Stimulated activated CD8-positive, alpha-beta memory T cell treated with anti-CD3 and anti-CD28 coated beads, Interleukin-4, amount 100 ng/mL, for 24 hours (primary cell): Measurements from ENCODE around the gene TCHP.

Experiments
- DNase-seq: peaks from one replicate; pipeline ENCODE4 v3.0.0-alpha.2; 2020; ENCODE audit warnings: low read depth

The TCHP gene

GRCh38 chr12:109932878-109933503 lies 32.9 kb downstream of the TCHP start:
- DNase-seq = no peak

GRCh38 chr12:109934026-109934425 lies 34.0 kb downstream of the TCHP start:
- DNase-seq = no peak

DNA sequence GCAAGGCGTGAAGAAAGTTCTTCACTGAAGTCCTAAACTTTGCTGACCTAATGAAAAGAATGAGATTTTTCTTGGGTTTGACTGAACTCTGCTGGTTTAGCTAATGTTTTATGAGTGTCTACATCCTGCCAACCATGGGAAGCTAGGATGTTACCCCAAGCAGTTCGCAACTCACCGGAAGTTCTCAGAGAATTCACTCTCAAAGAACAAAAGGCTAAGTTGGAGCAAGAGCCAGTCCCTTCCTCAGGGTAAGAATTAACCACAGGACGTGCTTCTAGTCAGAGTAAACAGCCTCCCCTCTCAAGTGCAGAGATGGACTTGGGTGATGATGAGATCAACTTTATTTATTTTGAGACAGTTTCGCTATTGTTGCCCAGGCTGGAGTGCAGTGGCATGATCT lies 37.3 kb downstream of the TCHP start:
- no peak for DNase-seq

DNA sequence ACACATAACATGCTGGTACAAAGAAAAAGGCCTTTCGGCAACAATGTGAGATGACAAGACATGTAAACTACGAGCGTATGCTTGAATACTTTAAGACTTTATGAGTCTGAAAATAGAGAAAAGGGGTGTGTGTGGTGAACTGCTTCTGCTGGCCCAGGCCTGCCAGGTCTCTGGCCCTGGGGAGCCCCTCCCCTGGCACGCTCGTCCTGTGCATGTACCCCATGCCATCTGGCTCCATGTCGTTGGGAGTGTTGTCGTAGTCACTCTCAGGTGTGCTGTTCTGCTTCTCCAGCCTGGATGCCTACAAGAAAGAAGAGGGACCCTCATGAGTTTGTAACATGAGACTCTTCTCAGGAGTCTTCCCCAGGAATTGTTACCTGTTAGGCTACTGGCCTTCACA lies 38.9 kb downstream of the TCHP start:
- DNase-seq = no peak

DNA sequence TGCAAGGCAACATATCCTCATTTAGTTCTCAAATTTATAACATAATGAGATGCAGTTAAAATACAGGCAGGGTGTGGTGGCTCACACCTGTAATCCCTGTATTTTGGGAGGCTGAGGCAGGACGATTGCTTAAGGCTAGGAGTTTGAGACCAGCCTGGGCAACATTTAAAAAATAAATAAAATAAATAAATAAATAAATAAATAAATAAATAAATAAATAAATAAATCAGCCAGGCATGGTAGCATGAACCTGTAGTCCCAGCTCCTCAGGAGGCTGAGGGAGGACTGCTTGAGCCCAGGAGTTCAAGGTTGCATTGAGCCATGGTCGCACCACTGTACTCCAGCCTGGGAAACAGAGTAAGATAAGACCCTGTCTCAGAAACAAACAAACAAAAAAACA lies 39.4 kb downstream of the TCHP start:
- no peak for DNase-seq

- DNase-seq = no peak
Observed at GRCh38 chr12:109940339-109940923, 40.4 kb downstream of the TCHP start.

GRCh38 chr12:109943811-109944210 lies 43.7 kb downstream of the TCHP start:
- no peak for DNase-seq

DNA sequence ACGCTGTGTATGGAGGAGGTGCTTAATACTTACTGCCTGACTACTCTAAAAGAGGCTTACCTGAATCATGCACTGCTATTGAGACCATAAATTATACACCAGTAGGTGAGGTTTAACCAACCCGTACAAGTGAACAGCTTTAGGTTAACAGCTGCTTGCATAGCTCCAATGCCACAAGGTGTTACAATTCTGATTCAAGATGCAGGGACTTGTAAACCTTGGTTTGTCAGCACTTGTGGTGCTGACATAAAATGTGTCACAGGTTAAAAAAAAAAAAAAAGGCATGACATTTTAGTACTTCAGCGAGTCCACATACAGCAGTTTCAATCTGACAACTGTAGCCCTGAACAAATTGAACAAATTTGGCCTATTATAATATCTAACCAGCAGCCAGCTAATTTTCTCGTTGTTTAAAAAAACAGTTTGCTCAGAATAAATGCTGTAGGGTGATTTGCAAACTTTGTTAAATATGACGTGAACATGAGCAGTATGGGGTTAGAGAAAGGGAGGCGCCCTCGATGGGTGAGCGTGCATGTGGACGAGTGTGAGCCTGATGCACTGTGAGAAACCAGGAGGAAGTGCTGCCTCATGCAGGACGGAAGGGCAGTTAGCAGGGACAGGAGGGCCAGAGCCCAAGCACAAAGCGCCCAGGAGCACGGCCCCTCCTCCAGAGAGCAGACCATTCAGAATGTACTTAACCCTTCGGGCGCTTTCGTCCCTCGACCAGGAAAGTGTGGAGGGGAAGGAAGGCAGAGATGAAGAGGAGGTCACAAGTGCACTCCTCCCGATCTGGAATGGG lies 44.7 kb downstream of the TCHP start:
- DNase-seq = no peak

- no peak for DNase-seq
Observed at GRCh38 chr12:109946505-109946904, 46.4 kb downstream of the TCHP start.

- no peak for DNase-seq
Observed at GRCh38 chr12:109946913-109947312, 46.8 kb downstream of the TCHP start.

- DNase-seq = no peak
Observed at GRCh38 chr12:109947521-109947920, 47.4 kb downstream of the TCHP start.

DNA sequence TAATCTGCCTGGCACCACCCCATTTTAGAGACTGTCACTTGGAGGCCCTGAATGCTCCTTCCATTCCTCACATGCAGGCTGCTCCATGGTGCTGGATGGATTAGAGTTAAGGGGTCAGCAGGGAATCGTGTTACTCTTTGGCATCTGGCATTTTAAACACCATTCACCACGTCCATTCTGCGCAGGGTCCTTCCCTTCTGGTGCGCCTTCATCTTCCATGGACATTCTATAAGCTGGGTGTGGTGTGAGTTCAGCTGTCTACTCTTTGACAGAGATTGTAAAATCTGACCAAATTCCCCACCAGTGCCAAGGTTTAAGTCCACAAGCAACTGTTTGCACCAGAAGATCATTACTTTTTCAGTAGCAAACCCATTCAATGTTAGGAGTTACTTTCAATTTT lies 48.3 kb downstream of the TCHP start:
- no peak for DNase-seq

GRCh38 chr12:109949089-109949488 lies 49.0 kb downstream of the TCHP start:
- DNase-seq = no peak

GRCh38 chr12:109950625-109951024 lies 50.6 kb downstream of the TCHP start:
- DNase-seq = no peak

GRCh38 chr12:109951136-109951535 lies 51.1 kb downstream of the TCHP start:
- no peak for DNase-seq

GRCh38 chr12:109951751-109952150 lies 51.7 kb downstream of the TCHP start:
- no peak for DNase-seq

- no peak for DNase-seq
Observed at GRCh38 chr12:109952160-109952858, 52.2 kb downstream of the TCHP start.

- DNase-seq = no peak
Observed at GRCh38 chr12:109952873-109953272, 52.8 kb downstream of the TCHP start.

DNA sequence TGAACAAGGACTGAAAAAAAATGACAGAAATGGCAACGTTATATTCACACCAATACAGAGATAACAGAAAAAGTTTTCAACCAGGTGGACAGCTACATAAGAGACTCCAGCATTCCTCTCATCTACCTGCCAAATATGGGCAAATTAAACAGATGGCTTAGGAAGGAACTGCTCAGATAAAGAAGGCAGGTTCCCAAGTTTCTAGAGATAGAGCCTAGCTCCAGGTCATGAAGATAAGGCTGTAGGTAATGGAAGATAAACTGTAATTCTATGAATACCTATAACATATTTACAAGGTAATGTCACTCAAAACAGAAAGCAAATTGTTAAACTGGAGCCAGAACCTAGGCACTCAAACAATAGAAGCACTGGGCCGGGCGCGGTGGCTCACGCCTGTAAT lies 53.6 kb downstream of the TCHP start:
- DNase-seq = no peak

GRCh38 chr12:109958374-109958773 lies 58.3 kb downstream of the TCHP start:
- no peak for DNase-seq

- no peak for DNase-seq
Observed at GRCh38 chr12:109959411-109960093, 59.5 kb downstream of the TCHP start.

DNA sequence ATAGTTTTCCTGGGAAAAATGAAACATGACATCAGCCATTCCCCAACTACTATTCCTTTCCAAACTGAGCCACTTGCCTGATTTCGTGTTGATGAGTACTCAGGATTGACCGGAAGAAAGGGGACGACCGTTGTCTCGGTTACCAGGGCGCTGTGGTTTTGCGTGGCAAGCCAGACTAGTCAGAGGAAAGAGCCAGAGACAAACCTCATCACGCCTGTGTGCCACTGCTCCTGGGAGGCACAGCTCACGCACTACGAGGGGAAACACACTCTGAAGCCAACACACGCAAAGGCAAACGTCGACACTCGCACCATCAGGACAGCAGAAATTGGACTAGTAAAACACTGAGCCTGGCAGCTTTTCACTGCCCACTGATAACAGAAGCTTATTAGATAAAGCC lies 61.1 kb downstream of the TCHP start:
- DNase-seq = no peak
